Endothelial cell of umbilical vein (primary cell): Measurements from ENCODE around the gene MMP28.

Experiments
- CTCF ChIP-seq, 2 donors: IDR thresholded peaks; 1 replicate in 1 of 2; 2 replicates in 1 of 2; pipeline ENCODE4 v1.5.1; 2011; ENCODE audit warnings: low read length in 2 of 2, mild to moderate bottlenecking in 2 of 2, moderate library complexity in 2 of 2, control low read depth in 1 of 2, inconsistent platforms in 1 of 2, low read depth in 1 of 2; ENCODE audit not compliant: insufficient read depth in 1 of 2; ENCODE audit errors: extremely low read depth in 1 of 2
- POLR2A ChIP-seq: IDR thresholded peaks from 2 replicates; pipeline ENCODE4 v1.6.1; 2012; ENCODE audit warnings: low read depth, mild to moderate bottlenecking, control low read depth, low read length

DNA sequence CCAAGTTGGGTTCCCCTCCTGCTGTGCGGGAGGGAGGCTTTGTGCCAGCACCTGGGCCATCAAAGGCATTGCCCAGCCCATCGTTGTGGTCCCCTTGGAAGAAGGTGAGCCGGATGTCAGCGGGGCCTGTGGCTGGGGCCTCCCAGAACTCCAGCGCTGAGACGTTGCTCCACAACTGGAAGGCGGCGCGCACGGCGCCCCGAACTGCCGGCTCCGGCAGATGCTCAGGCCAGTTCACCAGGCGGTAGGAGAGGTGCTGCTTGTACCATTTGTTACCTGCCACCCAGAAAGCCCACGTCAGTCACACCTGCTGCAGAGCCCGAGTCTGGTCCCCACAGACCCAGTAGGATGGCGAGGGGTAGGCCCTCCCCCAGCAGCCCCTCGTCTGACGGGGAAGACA lies 22.3 kb downstream of the MMP28 start:
- TF ChIP-seq CTCF (IDR thresholded peaks at IDR 0.05; ENCODE audit: extremely low read depth in 1 of 2, insufficient read depth in 1 of 2, low read depth in 1 of 2, low read length in 2 of 2), result no peak
- TF ChIP-seq POLR2A, result no peak
